SK-N-SH treated with all-trans-retinoic acid at 6 μM for 48 hours (cell line): ENCODE measurements around the gene GRIK5.

Source experiments
- ATAC-seq: fragments of 200-7000 bp; cut with Tn5 transposase; 3 replicates; pipeline ENCODE4 v1.9.1; 2020; ENCODE audit warnings: mild to moderate bottlenecking, moderate library complexity
- CREB5 ChIP-seq: fragments of 250-450 bp; sonication (Bioruptor Pico); IDR thresholded peaks from 2 replicates; pipeline ENCODE4 v1.5.1; 2020; ENCODE audit warnings: low read depth, mild to moderate bottlenecking, moderate library complexity
- CSDC2 ChIP-seq: fragments of 250-450 bp; sonication (Bioruptor Pico); IDR thresholded peaks from 2 replicates; pipeline ENCODE4 v1.5.0; 2020; ENCODE audit warnings: mild to moderate bottlenecking, moderate library complexity
- CSRNP3 ChIP-seq: fragments of 250-450 bp; sonication (Bioruptor Pico); IDR thresholded peaks from 2 replicates; pipeline ENCODE4 v1.5.1; 2021; ENCODE audit warnings: mild to moderate bottlenecking, moderate library complexity
- ESRRG ChIP-seq: fragments of 250-450 bp; sonication (Bioruptor Pico); IDR thresholded peaks from 2 replicates; pipeline ENCODE4 v1.6.1; 2021; ENCODE audit warnings: mild to moderate bottlenecking
- GLIS3 ChIP-seq: fragments of 250-450 bp; sonication (Bioruptor Pico); IDR thresholded peaks from 2 replicates; pipeline ENCODE4 v1.5.0; 2020; ENCODE audit warnings: mild to moderate bottlenecking, moderate library complexity
- ISL1 ChIP-seq: fragments of 250-450 bp; sonication (Bioruptor Pico); IDR thresholded peaks from 2 replicates; pipeline ENCODE4 v2.1.2; 2022; ENCODE audit warnings: mild to moderate bottlenecking, moderate library complexity
- OSR1 ChIP-seq: fragments of 250-450 bp; sonication (Bioruptor Pico); IDR thresholded peaks from 2 replicates; pipeline ENCODE4 v1.8.0; 2022; ENCODE audit warnings: moderate library complexity, mild to moderate bottlenecking, inconsistent platforms
- PATZ1 ChIP-seq: fragments of 250-450 bp; sonication (Bioruptor Pico); IDR thresholded peaks from 2 replicates; pipeline ENCODE4 v1.8.0; 2020; ENCODE audit warnings: mild to moderate bottlenecking, moderate library complexity, borderline replicate concordance
- POU6F1 ChIP-seq: fragments of 250-450 bp; sonication (Bioruptor Pico); IDR thresholded peaks from 2 replicates; pipeline ENCODE4 v1.8.0; 2021; ENCODE audit warnings: low read depth, mild to moderate bottlenecking, moderate library complexity, borderline replicate concordance
- PPARA ChIP-seq: fragments of 250-450 bp; sonication (Bioruptor Pico); IDR thresholded peaks from 2 replicates; pipeline ENCODE4 v1.5.0; 2020; ENCODE audit warnings: mild to moderate bottlenecking, borderline replicate concordance
- RARB ChIP-seq: fragments of 250-450 bp; sonication (Bioruptor Pico); IDR thresholded peaks from 2 replicates; pipeline ENCODE4 v1.8.0; 2021; ENCODE audit warnings: mild to moderate bottlenecking, moderate library complexity
- TCF4 ChIP-seq: fragments of 250-450 bp; sonication (Bioruptor Pico); IDR thresholded peaks from 2 replicates; pipeline ENCODE4 v1.8.0; 2021; ENCODE audit warnings: mild to moderate bottlenecking, moderate library complexity, borderline replicate concordance
- TOX ChIP-seq: fragments of 250-450 bp; sonication (Bioruptor Pico); IDR thresholded peaks from 2 replicates; pipeline ENCODE4 v1.8.0; 2021; ENCODE audit warnings: mild to moderate bottlenecking, moderate library complexity, borderline replicate concordance
- TSHZ2 ChIP-seq: fragments of 250-450 bp; sonication (Bioruptor Pico); IDR thresholded peaks from 2 replicates; pipeline ENCODE4 v1.5.0; 2020; ENCODE audit warnings: mild to moderate bottlenecking, moderate library complexity
- ZC3H10 ChIP-seq: fragments of 250-450 bp; sonication (Bioruptor Pico); IDR thresholded peaks from 2 replicates; pipeline ENCODE4 v1.5.1; 2021; ENCODE audit warnings: mild to moderate bottlenecking, moderate library complexity
- ZFP3 ChIP-seq: fragments of 250-450 bp; sonication (Bioruptor Pico); IDR thresholded peaks from 2 replicates; pipeline ENCODE4 v1.5.0; 2020; ENCODE audit warnings: mild to moderate bottlenecking, moderate library complexity
- ZFP30 ChIP-seq: fragments of 450-650 bp; formaldehyde crosslinking; IDR thresholded peaks from 2 replicates; pipeline ENCODE4 v1.5.0; 2022; ENCODE audit warnings: mild to moderate bottlenecking, moderate library complexity
- ZNF565 ChIP-seq: fragments of 450-650 bp; formaldehyde crosslinking; conservative IDR thresholded peaks from 2 replicates; pipeline ENCODE4 v1.5.0; 2020; ENCODE audit warnings: low read depth, mild to moderate bottlenecking, moderate library complexity
- ZNF70 ChIP-seq: fragments of 450-650 bp; formaldehyde crosslinking; IDR thresholded peaks from 2 replicates; pipeline ENCODE4 v1.5.0; 2020; ENCODE audit warnings: mild to moderate bottlenecking, moderate library complexity
- ZNF8 ChIP-seq: fragments of 450-650 bp; formaldehyde crosslinking; IDR thresholded peaks from 2 replicates; pipeline ENCODE4 v1.5.0; 2020; ENCODE audit warnings: mild to moderate bottlenecking, moderate library complexity

GRIK5 gene

GRCh38 chr19:42038666-42039065, 31.3 kb downstream of the GRIK5 start (continued):
- TF ChIP-seq TSHZ2 (CRISPR knock-in tag), result no peak
- TF ChIP-seq ZNF565 (CRISPR knock-in tag), result no peak
- TF ChIP-seq ZFP3, result no peak
- no peak for TF ChIP-seq ZNF8 (CRISPR knock-in tag)

- no peak for ATAC-seq
- no peak for TF ChIP-seq OSR1
- TF ChIP-seq CSRNP3 (CRISPR knock-in tag), result no peak
- no peak for TF ChIP-seq CSDC2 (CRISPR knock-in tag)
- no peak for TF ChIP-seq TCF4 (CRISPR knock-in tag)
Observed at GRCh38 chr19:42037649-42038048, 32.4 kb downstream of the GRIK5 start.

GRCh38 chr19:42034640-42035391, 35.2 kb downstream of the GRIK5 start:
- ATAC-seq, result peak; percentile 91

- no peak for ATAC-seq
- TF ChIP-seq TSHZ2 (CRISPR knock-in tag) (no peak), CREB5 (CRISPR knock-in tag) (no peak), GLIS3 (CRISPR knock-in tag) (no peak), PATZ1 (CRISPR knock-in tag) (no peak), POU6F1 (CRISPR knock-in tag) (no peak), ESRRG (CRISPR knock-in tag) (no peak), ZFP30 (CRISPR knock-in tag) (no peak), ZFP3 (no peak), CSDC2 (CRISPR knock-in tag) (no peak), TOX (CRISPR knock-in tag) (no peak), RARB (CRISPR knock-in tag) (no peak), ZC3H10 (CRISPR knock-in tag) (no peak), ZNF565 (CRISPR knock-in tag) (no peak), ZNF70 (CRISPR knock-in tag) (no peak), PPARA (CRISPR knock-in tag) (no peak), CSRNP3 (CRISPR knock-in tag) (no peak), TCF4 (CRISPR knock-in tag) (no peak), ZNF8 (CRISPR knock-in tag) (no peak), ISL1 (CRISPR knock-in tag) (no peak)
- TF ChIP-seq, all 23 proteins: peak for 0
Observed at GRCh38 chr19:42033413-42033812, 36.6 kb downstream of the GRIK5 start.
